ENCODE measurements around the gene UBTD1. TPM values are rescaled to one million over a fixed set of nuclear protein-coding genes. Genes with fewer than 3 reads are reported as not detected.

The UBTD1 gene
- total and polyA plus RNA-seq, 10 of the 15 experiments (the other 5 are each of a cell fraction or from before 2014, with no cell fraction given), result 0.04 to 1.5 (median 1.2) TPM; not detected in 1

DNA sequence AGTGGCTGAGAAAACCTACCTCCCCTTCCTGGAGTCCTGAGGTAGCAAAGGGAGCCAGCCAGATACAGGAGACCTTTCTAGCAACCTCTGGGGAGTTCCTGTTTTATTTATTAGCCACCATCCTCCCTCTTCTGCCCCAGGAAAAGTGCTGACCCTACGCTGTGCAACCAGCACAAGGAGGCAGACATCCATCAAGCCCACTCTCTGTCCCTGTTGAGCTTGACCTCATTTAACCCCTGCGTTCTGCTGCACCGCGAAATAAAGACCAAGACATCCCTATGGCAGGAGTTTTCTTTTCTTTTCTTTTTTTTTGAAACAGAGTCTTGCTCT lies 48.5 kb downstream of the UBTD1 start:
- 77% methylated on average over 4 of the region's 4 CpGs for WGBS (ENCODE audit: insufficient coverage, insufficient replicate concordance, low lambda C conversion rate, missing lambda C conversion rate)

DNA sequence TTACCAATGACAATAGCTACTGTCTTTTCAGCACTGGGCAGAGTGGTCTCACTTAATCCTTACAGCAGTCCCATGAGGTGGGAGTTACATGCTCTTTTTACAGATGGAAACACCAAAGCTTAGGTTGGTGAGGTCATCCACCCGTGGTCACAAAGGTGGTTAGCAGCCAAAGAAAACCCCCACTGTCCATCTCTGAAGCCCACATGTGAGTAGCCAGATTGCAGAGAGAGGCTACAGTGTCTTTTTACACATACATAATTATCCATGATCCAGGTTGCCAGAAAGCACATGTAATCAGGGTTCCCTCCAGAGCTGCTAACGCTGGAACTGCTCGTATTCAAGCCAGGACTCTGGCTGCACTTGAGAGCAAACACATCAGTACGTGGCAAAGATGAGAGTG lies 49.2 kb downstream of the UBTD1 start:
- CTCF ChIA-PET, result interaction anchor here (1.2 kb wide), 1 partner anchor 14 kb away, joined by 3 read pairs; no protein-coding TSS in a partner anchor
- ATAC-seq, result no peak
- no peaks in the 10 kb centered on the region for H3K9me3 ChIP-seq (replicated peaks; ENCODE audit: control insufficient read depth, insufficient read depth, low read length)
- peaks cover 6% of the 10 kb centered on the region; the same call in 1 of the 2 replicates for H3K4me1 ChIP-seq (ENCODE audit: control insufficient read depth, insufficient read depth, low read length)
- H3K36me3 ChIP-seq (ENCODE audit: control insufficient read depth in 2 of 2, insufficient read depth in 2 of 2, low read length in 1 of 2), result no peaks in the 10 kb centered on the region
- H2AFZ ChIP-seq (ENCODE audit: control insufficient read depth, low read depth, low read length), result no peak overlapping the region
- H3K4me2 ChIP-seq (ENCODE audit: control insufficient read depth, insufficient read depth), result no peak overlapping the region
- in situ Hi-C loops (cut with MboI) (no loop called here), intact Hi-C loops (cut with micrococcal nuclease; ENCODE audit: unreplicated experiment) (no loop called here)
- no peaks in the 10 kb centered on the region for H4K20me1 ChIP-seq (ENCODE audit: control insufficient read depth, insufficient read depth)
- FAIRE-seq, result no peak
- POLR2A ChIA-PET, result no interaction called here
- no peaks in the 10 kb centered on the region for H3K79me2 ChIP-seq (ENCODE audit: control insufficient read depth, insufficient read depth, low read length)
- RAD21 ChIA-PET (ENCODE audit: unreplicated experiment), result no interaction called here
- no peak overlapping the region for H3K4me3 ChIP-seq
- H3K27me3 ChIP-seq (replicated peaks in 1 of 2; ENCODE audit: control insufficient read depth in 2 of 2, insufficient read depth in 2 of 2, low read length in 1 of 2), result no peaks in the 10 kb centered on the region; a peak in 1 of 4 replicates
- no TSS peak for BruUV-seq (replicated peaks)
- H3K9ac ChIP-seq (ENCODE audit: control insufficient read depth, insufficient read depth, low read length), result no peak overlapping the region
- SMC1A ChIA-PET (ENCODE audit: uncharacterized antibody, unreplicated experiment), result no interaction called here
- H3K27ac ChIP-seq (ENCODE audit: control insufficient read depth, insufficient read depth), result no peak overlapping the region
- no peak for DNase-seq (ENCODE audit: low read depth, low spot score)
- WGBS (ENCODE audit: insufficient coverage, insufficient replicate concordance, low lambda C conversion rate, missing lambda C conversion rate), result 31% methylated on average over 4 of the region's 4 CpGs
- TF ChIP-seq, protein P1, sequence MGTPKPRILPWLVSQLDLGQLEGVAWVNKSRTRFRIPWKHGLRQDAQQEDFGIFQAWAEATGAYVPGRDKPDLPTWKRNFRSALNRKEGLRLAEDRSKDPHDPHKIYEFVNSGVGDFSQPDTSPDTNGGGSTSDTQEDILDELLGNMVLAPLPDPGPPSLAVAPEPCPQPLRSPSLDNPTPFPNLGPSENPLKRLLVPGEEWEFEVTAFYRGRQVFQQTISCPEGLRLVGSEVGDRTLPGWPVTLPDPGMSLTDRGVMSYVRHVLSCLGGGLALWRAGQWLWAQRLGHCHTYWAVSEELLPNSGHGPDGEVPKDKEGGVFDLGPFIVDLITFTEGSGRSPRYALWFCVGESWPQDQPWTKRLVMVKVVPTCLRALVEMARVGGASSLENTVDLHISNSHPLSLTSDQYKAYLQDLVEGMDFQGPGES (IDR thresholded peaks at IDR 0.05), result no peak
- TF ChIP-seq CHD1 (IDR thresholded peaks at IDR 0.05; ENCODE audit: low read depth, low read length) (no peak), MTA2 (IDR thresholded peaks at IDR 0.05; ENCODE audit: low read depth) (no peak), MEF2A (IDR thresholded peaks at IDR 0.05; ENCODE audit: insufficient read depth, low read depth, low read length) (no peak), JUNB (IDR thresholded peaks at IDR 0.05) (no peak), SIN3A (IDR thresholded peaks at IDR 0.05; ENCODE audit: low read depth, low read length) (no peak), NR2F1 (conservative IDR thresholded peaks at IDR 0.05) (no peak), TARDBP (IDR thresholded peaks at IDR 0.05; ENCODE audit: borderline replicate concordance) (no peak), PKNOX1 (IDR thresholded peaks at IDR 0.05) (no peak), RBBP5 (conservative IDR thresholded peaks at IDR 0.05) (no peak), IKZF2 (IDR thresholded peaks at IDR 0.05) (no peak)
- TF ChIP-seq, protein P2, sequence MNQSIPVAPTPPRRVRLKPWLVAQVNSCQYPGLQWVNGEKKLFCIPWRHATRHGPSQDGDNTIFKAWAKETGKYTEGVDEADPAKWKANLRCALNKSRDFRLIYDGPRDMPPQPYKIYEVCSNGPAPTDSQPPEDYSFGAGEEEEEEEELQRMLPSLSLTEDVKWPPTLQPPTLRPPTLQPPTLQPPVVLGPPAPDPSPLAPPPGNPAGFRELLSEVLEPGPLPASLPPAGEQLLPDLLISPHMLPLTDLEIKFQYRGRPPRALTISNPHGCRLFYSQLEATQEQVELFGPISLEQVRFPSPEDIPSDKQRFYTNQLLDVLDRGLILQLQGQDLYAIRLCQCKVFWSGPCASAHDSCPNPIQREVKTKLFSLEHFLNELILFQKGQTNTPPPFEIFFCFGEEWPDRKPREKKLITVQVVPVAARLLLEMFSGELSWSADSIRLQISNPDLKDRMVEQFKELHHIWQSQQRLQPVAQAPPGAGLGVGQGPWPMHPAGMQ (IDR thresholded peaks at IDR 0.05; ENCODE audit: borderline replicate concordance), result no peak

More for the DNA sequence above, 48.5 kb downstream of the UBTD1 start:
- RAD21 ChIA-PET (ENCODE audit: unreplicated experiment), result no interaction called here
- DNase-seq (ENCODE audit: low read depth, low spot score) (no peak), ATAC-seq (no peak), FAIRE-seq (no peak)
- Histone ChIP-seq H3K27me3 (replicated peaks in 1 of 2; ENCODE audit: control insufficient read depth in 2 of 2, insufficient read depth in 2 of 2, low read length in 1 of 2) (no peaks in the 10 kb centered on the region; a peak in 1 of 4 replicates), H3K79me2 (ENCODE audit: control insufficient read depth, insufficient read depth, low read length) (no peaks in the 10 kb centered on the region), H3K4me1 (ENCODE audit: control insufficient read depth, insufficient read depth, low read length) (peaks cover 6% of the 10 kb centered on the region; the same call in 1 of the 2 replicates), H3K4me3 (no peak overlapping the region), H3K9ac (ENCODE audit: control insufficient read depth, insufficient read depth, low read length) (no peak overlapping the region), H3K36me3 (ENCODE audit: control insufficient read depth in 2 of 2, insufficient read depth in 2 of 2, low read length in 1 of 2) (no peaks in the 10 kb centered on the region), H3K27ac (ENCODE audit: control insufficient read depth, insufficient read depth) (no peak overlapping the region), H3K4me2 (ENCODE audit: control insufficient read depth, insufficient read depth) (no peak overlapping the region), H3K9me3 (replicated peaks; ENCODE audit: control insufficient read depth, insufficient read depth, low read length) (no peaks in the 10 kb centered on the region), H2AFZ (ENCODE audit: control insufficient read depth, low read depth, low read length) (no peak overlapping the region), H4K20me1 (ENCODE audit: control insufficient read depth, insufficient read depth) (no peaks in the 10 kb centered on the region)
- intact Hi-C loops (cut with micrococcal nuclease; ENCODE audit: unreplicated experiment) (no loop called here), in situ Hi-C loops (cut with MboI) (no loop called here)
- TF ChIP-seq DPF2 (IDR thresholded peaks at IDR 0.05) (no peak), CREM (IDR thresholded peaks at IDR 0.05; ENCODE audit: low read depth) (no peak), E2F4 (IDR thresholded peaks at IDR 0.05; ENCODE audit: low read depth, low read length) (no peak), NR2F1 (conservative IDR thresholded peaks at IDR 0.05) (no peak)
- POLR2A ChIA-PET, result no interaction called here
- SMC1A ChIA-PET (ENCODE audit: uncharacterized antibody, unreplicated experiment), result interaction anchor here (0.8 kb wide), 1 partner anchor 44 kb away, joined by 3 read pairs; no protein-coding TSS in a partner anchor
- no TSS peak for BruUV-seq (replicated peaks)
- CTCF ChIA-PET, result interaction anchor here (1.2 kb wide), 1 partner anchor 13 kb away, joined by 3 read pairs; no protein-coding TSS in a partner anchor

Data from GM12878 (cell line).